ENCODE data around the gene MACROD2.

Gene MACROD2

GRCh38 chr20:15593081-15593480 is 1597.8 kb downstream of the MACROD2 start:
- no peak for DNase-seq (ENCODE audit: low read depth)

- no peak for DNase-seq (ENCODE audit: low read depth)
Measured at GRCh38 chr20:15594158-15594695, 1598.9 kb downstream of the MACROD2 start.

DNA sequence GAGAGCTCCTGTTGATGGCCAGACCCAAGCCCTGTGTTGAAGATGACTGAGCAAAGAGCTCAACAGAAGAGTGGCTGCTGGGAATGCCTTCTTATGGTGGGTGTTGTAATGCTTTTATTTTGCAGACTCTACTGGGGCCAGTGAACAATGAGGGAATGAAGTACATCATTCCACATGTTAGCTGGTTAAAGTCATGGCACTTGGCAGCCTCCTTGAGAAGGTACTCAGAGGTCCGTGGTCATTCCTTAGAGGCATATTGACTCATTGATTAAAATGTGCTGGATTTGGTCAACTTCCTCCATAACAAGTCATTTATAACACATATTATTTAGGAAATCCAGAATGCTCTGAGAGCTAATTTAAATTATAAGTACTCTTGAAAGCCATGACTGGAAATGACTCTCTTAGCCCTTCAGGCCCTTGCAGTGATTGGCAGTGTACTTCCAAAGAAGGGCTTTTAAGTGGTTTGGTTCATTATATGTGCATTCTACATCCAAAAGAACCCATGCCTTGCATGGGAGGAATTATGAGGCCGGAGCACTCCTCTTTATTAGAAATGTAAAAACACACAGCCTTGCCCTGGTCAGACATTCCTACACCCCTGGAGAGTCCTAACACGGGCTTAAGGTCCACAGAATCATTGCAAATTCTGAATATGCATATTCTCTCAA is 1601.0 kb downstream of the MACROD2 start:
- DNase-seq (ENCODE audit: low read depth), result no peak

- no peak for DNase-seq (ENCODE audit: low read depth)
Measured at GRCh38 chr20:15597306-15597705, 1602.0 kb downstream of the MACROD2 start.

DNA sequence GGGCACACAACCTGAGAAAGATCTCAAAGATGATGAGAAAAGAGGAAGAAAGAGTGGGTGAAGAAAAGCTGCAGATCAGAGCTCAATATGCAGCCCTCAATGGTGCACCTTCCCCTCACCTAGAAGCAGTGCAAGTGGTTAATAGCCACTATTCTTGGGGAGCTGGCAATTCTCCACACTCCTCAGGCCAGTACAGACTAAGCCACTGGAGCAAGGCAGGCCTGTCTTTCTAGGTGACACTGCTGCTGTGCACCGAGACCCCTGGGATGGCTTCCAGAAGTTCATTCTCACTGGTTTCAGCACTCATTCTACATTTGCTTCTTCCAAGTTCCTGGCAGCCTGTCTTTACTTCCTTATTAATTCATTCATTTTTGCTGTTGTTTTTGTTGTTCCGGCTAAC is 1604.6 kb downstream of the MACROD2 start:
- no peak for DNase-seq (ENCODE audit: low read depth)

DNA sequence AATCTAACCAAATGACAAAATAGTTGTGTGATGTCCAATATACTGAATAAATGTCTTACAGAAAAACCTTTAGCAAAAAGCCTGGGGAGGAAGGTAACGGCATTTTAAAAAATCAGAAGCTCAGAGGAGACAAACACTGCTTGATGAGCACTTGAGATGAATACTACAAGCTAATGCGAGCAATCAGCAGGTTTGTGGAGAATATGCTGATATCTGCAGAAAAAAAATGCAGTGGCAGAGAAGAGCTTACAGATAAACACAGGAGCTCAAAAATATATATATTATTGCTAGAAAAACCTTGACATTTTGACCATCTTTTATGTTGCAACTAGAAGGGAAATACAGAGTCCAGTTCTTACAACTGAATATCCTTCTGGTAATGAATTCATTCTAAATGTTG is 1605.2 kb downstream of the MACROD2 start:
- DNase-seq (ENCODE audit: low read depth), result no peak

DNA sequence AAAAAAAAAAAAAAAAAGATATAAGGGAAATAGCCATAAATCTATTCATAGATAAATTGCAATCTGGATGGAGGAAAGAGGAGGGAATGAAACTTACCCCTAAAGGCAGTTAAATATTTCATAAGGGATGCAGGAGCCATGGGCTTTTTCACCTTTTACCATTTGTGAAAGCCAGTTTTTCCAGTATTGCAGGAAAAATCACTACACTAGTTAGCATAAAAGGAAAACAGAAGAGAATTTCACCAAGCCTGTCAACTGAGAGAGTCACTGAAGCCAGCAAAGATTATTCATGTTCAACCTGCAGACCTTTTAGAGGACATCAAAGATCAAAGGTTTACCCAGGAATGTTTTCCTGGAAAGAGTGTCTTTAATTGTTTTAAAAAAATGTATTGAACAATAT is 1608.2 kb downstream of the MACROD2 start:
- DNase-seq (ENCODE audit: low read depth), result no peak

DNA sequence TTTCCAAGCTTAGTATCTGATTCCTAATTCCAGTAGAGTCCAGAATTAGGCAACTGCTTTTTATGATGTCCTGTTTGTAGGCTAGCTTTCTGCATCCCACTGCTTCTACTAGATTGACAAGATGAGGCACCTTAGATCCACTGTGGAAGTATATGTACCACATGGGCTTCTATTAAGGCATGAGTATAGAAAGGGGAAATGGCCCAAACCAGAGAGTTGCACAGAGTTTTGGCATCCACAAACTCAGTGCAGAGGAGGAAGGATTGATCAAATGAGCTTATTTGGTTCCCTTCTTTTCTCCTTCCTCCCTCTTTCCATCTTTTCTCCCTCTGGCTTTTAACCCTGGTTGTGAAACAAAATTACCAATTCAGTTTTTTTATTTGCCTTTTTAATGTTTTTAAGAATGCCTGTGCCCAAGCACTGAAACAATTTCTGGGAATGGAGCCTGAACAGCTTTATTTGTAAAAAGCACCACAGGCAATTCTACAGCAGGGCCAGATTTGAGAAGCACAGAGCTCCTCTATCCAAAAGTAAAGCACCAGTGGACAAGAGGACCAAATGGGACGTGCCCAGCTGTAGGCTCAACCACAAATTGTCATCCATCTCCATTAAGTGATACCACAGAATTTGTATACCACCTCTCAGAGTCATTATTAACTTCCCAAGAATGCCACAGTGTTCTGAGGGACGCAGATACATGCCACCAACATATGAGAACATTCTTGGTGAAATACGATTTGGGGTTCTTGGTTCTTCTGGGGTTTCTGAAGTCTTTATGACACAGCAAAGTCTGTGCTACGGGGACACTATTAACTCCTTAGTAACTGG is 1608.9 kb downstream of the MACROD2 start:
- no peak for DNase-seq (ENCODE audit: low read depth)

- no peak for DNase-seq (ENCODE audit: low read depth)
Measured at GRCh38 chr20:15609921-15610320, 1614.6 kb downstream of the MACROD2 start.

- no peak for DNase-seq (ENCODE audit: low read depth)
Measured at GRCh38 chr20:15610787-15611186, 1615.5 kb downstream of the MACROD2 start.

- no peak for DNase-seq (ENCODE audit: low read depth)
Measured at GRCh38 chr20:15611541-15611940, 1616.2 kb downstream of the MACROD2 start.

DNA sequence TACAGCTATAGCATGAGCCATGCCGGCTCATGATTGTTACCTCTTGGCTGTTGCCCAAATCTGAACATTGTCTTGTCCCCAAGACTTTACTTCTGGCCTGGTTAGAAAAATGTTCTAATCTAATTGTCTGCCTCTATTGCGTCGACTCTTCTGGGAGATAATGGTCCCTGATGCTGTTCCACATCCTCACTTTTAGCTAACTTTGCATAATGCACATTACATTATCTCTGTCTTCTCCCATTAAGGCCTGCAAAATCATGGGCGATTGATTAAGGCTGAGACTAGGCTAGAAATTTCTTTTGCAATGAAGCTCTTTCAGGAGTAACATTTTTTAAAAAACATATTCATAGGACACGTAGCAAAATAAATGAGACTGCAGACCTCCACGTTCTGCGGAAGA is 1616.9 kb downstream of the MACROD2 start:
- no peak for DNase-seq (ENCODE audit: low read depth)

- DNase-seq (ENCODE audit: low read depth), result no peak
Measured at GRCh38 chr20:15612769-15613168, 1617.5 kb downstream of the MACROD2 start.

DNA sequence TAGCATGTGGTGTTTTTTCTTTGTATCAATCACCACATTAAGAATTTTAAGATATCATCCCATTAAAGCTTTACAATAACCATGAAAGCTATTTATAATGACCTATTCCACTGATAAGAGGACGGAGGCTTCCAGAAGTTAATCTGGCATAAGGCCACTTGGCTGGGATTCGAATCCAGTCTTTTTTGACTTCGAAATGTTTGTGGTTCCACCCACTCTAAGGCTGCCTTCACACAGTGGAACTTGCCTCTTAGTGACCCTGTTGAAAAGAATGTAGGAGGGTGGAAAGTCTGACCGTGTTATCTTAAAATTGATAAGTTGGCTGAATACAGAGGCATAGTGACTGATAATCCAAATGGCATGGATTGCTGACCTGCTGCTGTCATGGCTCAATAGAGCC is 1618.2 kb downstream of the MACROD2 start:
- DNase-seq (ENCODE audit: low read depth), result no peak

DNA sequence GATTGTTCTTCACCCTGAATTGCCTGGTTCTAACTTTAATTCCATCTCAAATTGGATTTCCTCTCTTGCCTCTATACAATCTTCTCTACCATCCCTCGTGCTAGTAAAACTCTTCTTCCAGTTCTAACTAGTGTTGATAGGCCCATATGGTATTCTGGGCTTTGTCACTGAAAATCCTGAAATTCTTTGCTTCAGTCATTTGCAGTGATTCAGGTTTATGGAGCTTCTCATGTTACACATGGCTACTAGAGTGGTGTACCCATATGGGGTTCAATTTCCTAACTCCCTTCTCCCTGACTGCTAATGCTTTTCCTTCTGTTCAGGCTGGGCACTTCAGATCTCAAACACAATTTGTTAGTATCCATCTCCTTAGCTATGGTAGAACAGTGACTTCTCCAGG is 1621.3 kb downstream of the MACROD2 start:
- DNase-seq (ENCODE audit: low read depth), result no peak

DNA sequence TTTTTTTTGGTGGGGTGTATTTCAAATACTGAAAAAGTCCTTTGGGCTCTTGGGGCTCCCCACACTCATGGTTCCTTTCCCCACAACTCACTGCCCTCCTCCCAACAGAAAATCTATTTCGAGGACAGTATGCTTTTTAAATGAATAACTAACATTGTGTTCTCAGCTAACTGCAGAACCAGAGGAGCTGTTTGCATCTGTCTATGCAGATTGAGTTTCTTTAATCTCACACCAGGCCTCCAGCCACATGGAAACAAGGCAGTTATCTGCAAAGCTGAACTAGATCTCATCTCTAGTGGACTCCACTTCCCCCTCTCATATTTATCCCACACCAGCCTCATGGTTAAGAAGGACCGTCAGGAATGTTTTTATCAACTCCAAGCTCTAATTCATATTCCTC is 1622.8 kb downstream of the MACROD2 start:
- no peak for DNase-seq (ENCODE audit: low read depth)

GRCh38 chr20:15618912-15619311 is 1623.6 kb downstream of the MACROD2 start:
- no peak for DNase-seq (ENCODE audit: low read depth)

DNA sequence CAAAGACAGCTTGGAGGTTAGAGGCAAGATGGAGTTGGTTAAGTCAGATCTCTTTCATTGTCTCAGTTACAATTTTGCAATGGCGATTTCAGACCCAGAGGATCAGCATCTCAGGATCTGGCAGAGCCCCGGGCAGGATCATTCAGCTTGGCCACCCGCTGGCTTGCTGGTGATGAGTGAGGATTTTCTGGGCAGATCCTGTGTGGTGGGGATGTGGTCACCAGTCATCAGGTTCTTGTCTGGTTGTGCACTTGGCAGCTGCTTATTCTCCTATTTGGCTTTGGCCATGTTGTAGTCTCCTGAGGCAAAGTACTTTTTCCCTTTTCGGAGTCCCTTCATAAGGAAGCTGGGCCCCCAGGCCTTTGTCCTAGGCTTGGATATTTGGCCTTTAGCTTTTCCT is 1624.0 kb downstream of the MACROD2 start:
- no peak for DNase-seq (ENCODE audit: low read depth)

DNA sequence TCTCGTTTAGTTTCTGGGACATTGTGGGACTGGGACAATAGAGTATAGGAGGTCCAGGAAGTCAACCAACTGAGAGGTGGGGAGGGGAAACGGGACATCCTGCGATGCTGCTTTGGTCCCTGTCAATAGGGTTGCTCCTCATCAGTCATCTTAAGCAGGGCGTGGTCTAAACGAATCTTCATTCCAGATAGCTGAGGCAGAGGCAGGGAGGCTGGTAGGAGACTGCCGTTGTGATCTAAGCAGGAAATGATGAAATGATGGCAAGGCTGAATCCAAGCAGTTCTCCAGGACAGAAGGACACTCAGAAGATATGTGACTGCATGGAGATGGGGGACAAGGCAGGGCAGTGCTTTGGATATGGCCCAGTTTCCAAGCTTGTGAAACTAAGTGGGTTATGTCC is 1624.5 kb downstream of the MACROD2 start:
- DNase-seq (ENCODE audit: low read depth), result no peak

DNA sequence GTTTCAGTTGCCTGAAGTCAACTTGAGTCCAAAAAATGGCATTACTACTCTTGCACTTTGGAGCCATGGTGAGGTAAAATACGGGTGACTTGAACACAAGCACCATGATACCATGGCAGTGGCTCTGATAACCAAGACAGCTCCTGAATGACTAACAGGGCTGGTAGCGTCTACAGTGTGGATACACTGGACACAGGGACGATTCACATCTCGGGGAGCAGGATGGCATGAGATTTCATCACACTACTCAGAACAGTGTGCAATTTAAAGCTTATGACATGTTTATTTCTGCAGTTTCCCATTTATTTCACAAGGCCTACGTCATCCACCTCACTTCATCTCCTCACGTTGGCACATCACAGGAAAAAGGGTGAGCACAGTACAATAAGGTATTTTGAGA is 1627.1 kb downstream of the MACROD2 start:
- no peak for DNase-seq (ENCODE audit: low read depth)

DNA sequence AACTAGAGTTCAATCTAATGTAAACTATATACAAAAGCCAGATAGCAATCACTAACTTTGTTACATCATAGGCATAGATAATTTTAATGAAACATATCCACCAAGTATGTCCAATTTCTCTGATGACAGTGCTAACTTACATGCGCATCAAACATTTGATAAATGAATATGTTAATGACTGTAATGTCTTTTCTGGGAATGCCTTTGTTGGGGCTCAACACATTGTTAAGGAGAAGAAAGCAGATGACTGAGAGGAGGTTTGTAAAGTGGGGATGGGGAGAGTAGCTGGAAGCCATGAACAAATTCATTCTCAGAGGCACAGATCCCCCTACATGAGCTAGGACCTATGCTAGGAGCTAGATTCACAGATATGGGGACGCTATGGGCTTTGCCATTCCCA is 1627.9 kb downstream of the MACROD2 start:
- no peak for DNase-seq (ENCODE audit: low read depth)

GRCh38 chr20:15625981-15626380 is 1630.7 kb downstream of the MACROD2 start:
- DNase-seq (ENCODE audit: low read depth), result no peak

DNA sequence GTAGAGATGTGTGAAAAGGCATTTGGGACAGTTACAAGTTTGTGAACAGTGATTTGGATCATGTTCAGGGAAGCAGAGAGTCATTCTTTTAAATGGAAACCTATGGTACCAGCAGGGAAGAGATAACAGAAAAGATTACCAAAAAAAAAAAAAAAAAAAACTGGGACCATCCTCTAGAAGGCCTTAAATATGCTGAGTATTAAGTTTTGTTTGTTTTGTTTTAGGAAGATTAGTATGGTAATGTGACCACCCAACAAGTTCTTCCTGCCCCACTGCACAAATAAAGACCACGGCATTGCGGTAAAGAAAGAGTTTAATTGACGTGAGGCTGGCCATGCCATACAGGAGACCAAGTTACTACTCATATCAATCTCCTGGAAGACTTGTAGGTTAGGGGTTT is 1631.8 kb downstream of the MACROD2 start:
- DNase-seq (ENCODE audit: low read depth), result no peak

Measured in activated T-helper 1 cell treated with Interleukin-2 at 50 U/mL for 16 hours (primary cell).